T-helper 1 cell treated with Interleukin-12 subunit alpha and Interleukin-12 subunit beta and Interleukin-4 antibody, amounts not matched to agents 30 μg/mL and 1 μg/mL, for 36 hours (primary cell): ENCODE data around the gene KLHL26.
"Not testable (repeated sequence)": the region's sequence is repeated elsewhere in the genome, so short reads cannot be mapped to it uniquely, and the experiment has no call there.

Source experiments
- H3K27ac Mint-ChIP-seq: one replicate; pipeline ENCODE4 v1.8.0; 2021; ENCODE audit warnings: mild to moderate bottlenecking, mixed read lengths
- H3K27me3 Mint-ChIP-seq: one replicate; pipeline ENCODE4 v1.8.0; 2021; ENCODE audit warnings: low read depth, mixed read lengths
- H3K36me3 Mint-ChIP-seq: one replicate; pipeline ENCODE4 v1.8.0; 2021; ENCODE audit warnings: low read depth, mixed read lengths
- H3K4me1 Mint-ChIP-seq: one replicate; pipeline ENCODE4 v1.8.0; 2021; ENCODE audit warnings: low read depth, mixed read lengths
- H3K4me3 Mint-ChIP-seq: one replicate; pipeline ENCODE4 v1.8.0; 2021; ENCODE audit warnings: mild to moderate bottlenecking, moderate library complexity, mixed read lengths
- H3K9me3 Mint-ChIP-seq: one replicate; pipeline ENCODE4 v1.8.0; 2021; ENCODE audit warnings: mixed read lengths

The KLHL26 gene

DNA sequence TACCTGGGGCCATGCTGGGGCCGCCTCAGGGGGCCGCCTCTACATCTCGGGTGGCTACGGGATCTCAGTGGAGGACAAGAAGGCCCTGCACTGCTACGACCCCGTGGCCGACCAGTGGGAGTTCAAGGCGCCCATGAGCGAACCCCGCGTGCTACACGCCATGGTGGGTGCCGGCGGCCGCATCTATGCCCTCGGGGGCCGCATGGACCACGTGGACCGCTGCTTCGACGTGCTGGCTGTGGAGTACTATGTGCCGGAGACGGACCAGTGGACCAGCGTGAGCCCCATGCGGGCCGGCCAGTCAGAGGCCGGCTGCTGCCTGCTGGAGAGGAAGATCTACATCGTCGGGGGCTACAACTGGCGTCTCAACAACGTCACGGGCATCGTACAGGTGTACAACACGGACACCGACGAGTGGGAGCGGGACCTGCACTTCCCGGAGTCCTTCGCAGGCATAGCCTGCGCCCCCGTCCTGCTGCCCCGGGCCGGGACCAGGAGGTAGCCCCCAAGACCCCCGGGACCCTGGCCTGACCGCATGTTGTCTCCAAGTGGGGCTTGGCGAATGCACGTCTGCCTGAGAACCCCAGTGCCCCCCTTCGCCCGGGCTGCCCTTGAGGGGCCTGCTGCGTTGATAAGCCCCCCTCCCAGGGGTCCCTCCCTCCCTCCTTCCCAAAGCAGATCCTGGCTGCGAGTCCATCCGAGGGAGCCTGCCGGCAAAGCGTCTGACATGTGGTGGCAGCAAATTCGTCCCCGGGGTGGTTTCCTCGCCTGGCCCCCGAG is 32.1 kb downstream of the KLHL26 start:
- Mint-ChIP-seq H3K36me3 (peaks cover 3% of the 10 kb centered on the region), H3K27me3 (no peaks in the 10 kb centered on the region), H3K9me3 (no peaks in the 10 kb centered on the region), H3K27ac (no peak overlapping the region), H3K4me1 (no peaks in the 10 kb centered on the region), H3K4me3 (no peak overlapping the region)

- no peak overlapping the region for H3K27ac Mint-ChIP-seq
- peaks cover 3% of the 10 kb centered on the region for H3K36me3 Mint-ChIP-seq
- H3K4me3 Mint-ChIP-seq, result no peak overlapping the region
- H3K4me1 Mint-ChIP-seq, result no peaks in the 10 kb centered on the region
- H3K27me3 Mint-ChIP-seq, result no peaks in the 10 kb centered on the region
- H3K9me3 Mint-ChIP-seq, result no peaks in the 10 kb centered on the region
Measured at GRCh38 chr19:18669524-18669817, 32.6 kb downstream of the KLHL26 start.

GRCh38 chr19:18669883-18670282 is 33.1 kb downstream of the KLHL26 start:
- H3K4me3 Mint-ChIP-seq, result no peak overlapping the region
- H3K27me3 Mint-ChIP-seq, result no peaks in the 10 kb centered on the region
- no peak overlapping the region for H3K27ac Mint-ChIP-seq
- H3K9me3 Mint-ChIP-seq, result no peaks in the 10 kb centered on the region
- H3K36me3 Mint-ChIP-seq, result peaks cover 3% of the 10 kb centered on the region
- no peaks in the 10 kb centered on the region for H3K4me1 Mint-ChIP-seq

- H3K9me3 Mint-ChIP-seq, result no peaks in the 10 kb centered on the region
- H3K27ac Mint-ChIP-seq, result no peak overlapping the region
- H3K36me3 Mint-ChIP-seq, result peaks cover 3% of the 10 kb centered on the region
- H3K4me1 Mint-ChIP-seq, result no peaks in the 10 kb centered on the region
- H3K4me3 Mint-ChIP-seq, result no peak overlapping the region
- H3K27me3 Mint-ChIP-seq, result no peaks in the 10 kb centered on the region
Measured at GRCh38 chr19:18670312-18670711, 33.5 kb downstream of the KLHL26 start.

GRCh38 chr19:18671303-18672043 is 34.6 kb downstream of the KLHL26 start:
- Mint-ChIP-seq H3K4me1 (no peaks in the 10 kb centered on the region), H3K27me3 (no peaks in the 10 kb centered on the region), H3K36me3 (peaks cover 3% of the 10 kb centered on the region), H3K9me3 (no peaks in the 10 kb centered on the region), H3K27ac (no peak overlapping the region), H3K4me3 (no peak overlapping the region)

- Mint-ChIP-seq H3K36me3 (peaks cover 3% of the 10 kb centered on the region), H3K9me3 (no peaks in the 10 kb centered on the region), H3K27me3 (no peaks in the 10 kb centered on the region), H3K4me3 (no peak overlapping the region), H3K27ac (no peak overlapping the region), H3K4me1 (no peaks in the 10 kb centered on the region)
Measured at GRCh38 chr19:18672044-18672451, 35.2 kb downstream of the KLHL26 start.

- Mint-ChIP-seq H3K27ac (no peak overlapping the region), H3K4me1 (no peaks in the 10 kb centered on the region), H3K4me3 (no peak overlapping the region), H3K9me3 (no peaks in the 10 kb centered on the region), H3K36me3 (peaks cover 3% of the 10 kb centered on the region), H3K27me3 (no peaks in the 10 kb centered on the region)
Measured at GRCh38 chr19:18672606-18673337, 35.9 kb downstream of the KLHL26 start.

DNA sequence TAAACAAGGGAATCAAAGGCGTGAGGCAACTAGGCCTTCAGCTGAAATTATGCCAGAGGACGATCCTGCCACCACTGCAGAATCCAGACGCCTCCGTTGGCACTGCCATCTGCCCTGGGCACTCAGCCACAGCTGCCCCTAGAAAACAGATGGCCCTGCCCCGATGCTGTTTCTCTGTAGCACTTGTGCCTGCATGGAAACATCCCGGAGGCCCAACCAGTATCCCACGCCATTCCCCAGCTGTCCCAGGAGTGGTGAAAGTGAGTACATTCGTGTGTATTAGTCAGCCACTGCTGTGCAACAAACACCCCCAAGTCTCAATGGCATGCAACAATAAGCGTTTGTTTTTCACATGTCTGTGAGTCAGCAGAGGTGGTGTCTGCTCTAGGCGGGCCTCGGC is 37.8 kb downstream of the KLHL26 start:
- no peaks in the 10 kb centered on the region for H3K4me1 Mint-ChIP-seq
- no peak overlapping the region for H3K4me3 Mint-ChIP-seq
- H3K27me3 Mint-ChIP-seq, result no peaks in the 10 kb centered on the region
- H3K9me3 Mint-ChIP-seq, result no peaks in the 10 kb centered on the region
- peaks cover 3% of the 10 kb centered on the region for H3K36me3 Mint-ChIP-seq
- H3K27ac Mint-ChIP-seq, result no peak overlapping the region

DNA sequence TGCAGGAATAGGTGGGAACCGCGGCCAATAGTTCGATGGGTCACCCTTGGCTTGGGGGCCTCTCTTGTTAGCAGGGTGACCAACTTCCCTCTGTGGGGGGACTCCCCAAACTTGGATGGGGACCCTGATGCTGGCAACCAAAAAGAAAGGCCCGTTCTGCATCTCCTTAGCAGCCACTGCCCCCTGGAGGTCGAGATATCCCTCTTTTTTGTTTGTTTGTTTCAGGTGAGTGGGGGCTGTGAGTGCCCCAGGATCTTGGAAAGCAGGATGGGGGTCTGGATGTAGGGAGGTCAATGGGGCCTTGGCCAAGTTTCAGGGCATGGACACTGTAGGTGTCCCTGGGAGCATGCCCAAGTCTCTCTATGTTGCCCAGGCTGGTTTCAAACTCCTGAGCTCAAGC is 39.0 kb downstream of the KLHL26 start:
- H3K27ac Mint-ChIP-seq, result no peak overlapping the region
- no peaks in the 10 kb centered on the region for H3K36me3 Mint-ChIP-seq
- H3K4me3 Mint-ChIP-seq, result no peak overlapping the region
- H3K9me3 Mint-ChIP-seq, result no peaks in the 10 kb centered on the region
- H3K4me1 Mint-ChIP-seq, result no peaks in the 10 kb centered on the region
- H3K27me3 Mint-ChIP-seq, result no peaks in the 10 kb centered on the region

DNA sequence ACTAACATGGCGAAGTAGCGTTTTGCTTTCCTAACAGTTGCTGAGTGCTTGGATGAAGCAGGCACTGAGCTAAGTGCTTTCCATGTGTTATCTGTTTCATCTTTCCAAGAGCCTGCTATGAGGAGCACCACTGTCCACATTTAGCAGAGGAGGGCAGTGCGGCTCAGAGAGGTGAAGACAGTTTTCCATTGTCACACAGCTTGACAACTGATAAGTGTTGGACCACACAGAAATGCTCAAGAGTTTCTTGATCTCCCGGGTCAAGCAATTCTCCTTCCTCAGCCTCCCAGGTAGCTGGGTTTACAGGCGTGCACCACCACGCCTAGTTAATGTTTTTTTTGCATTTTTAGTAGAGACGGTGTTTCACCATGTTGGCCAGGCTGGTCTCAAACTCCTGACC is 39.9 kb downstream of the KLHL26 start:
- no peaks in the 10 kb centered on the region for H3K4me1 Mint-ChIP-seq
- no peak overlapping the region for H3K4me3 Mint-ChIP-seq
- H3K36me3 Mint-ChIP-seq, result no peaks in the 10 kb centered on the region
- no peak overlapping the region for H3K27ac Mint-ChIP-seq
- no peaks in the 10 kb centered on the region for H3K9me3 Mint-ChIP-seq
- H3K27me3 Mint-ChIP-seq, result no peaks in the 10 kb centered on the region

DNA sequence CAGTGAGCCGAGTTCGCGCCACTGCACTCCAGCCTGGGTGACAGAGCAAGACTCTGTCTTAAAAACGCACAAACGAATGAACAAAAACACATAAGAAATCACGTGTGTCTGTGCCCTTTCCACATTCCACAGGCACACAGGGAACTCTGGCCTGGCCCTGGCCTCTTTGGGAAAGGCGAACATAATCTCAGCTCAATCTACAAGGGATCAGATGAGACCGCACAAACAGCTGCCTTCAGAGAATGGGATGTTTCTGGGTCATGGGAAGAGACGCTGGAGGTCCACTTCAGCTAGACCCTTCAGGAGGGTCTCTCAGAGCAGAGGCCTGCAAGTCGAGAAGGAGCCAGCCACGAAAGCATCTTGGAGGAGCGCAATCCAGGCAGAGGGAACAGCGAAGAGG is 40.3 kb downstream of the KLHL26 start:
- Mint-ChIP-seq H3K4me3 (no peak overlapping the region), H3K27ac (no peak overlapping the region)

GRCh38 chr19:18680148-18680547 is 43.3 kb downstream of the KLHL26 start:
- not testable (repeated sequence) for H3K4me3 Mint-ChIP-seq, H3K4me1 Mint-ChIP-seq, H3K36me3 Mint-ChIP-seq, H3K27ac Mint-ChIP-seq, H3K9me3 Mint-ChIP-seq, H3K27me3 Mint-ChIP-seq

More for the DNA sequence above, 40.3 kb downstream of the KLHL26 start:
- Mint-ChIP-seq H3K9me3 (no peaks in the 10 kb centered on the region), H3K27me3 (no peaks in the 10 kb centered on the region), H3K36me3 (no peaks in the 10 kb centered on the region), H3K4me1 (no peaks in the 10 kb centered on the region)

- Mint-ChIP-seq H3K4me3 (peak overlapping the region; percentile 72), H3K27me3 (no peaks in the 10 kb centered on the region), H3K9me3 (no peaks in the 10 kb centered on the region), H3K36me3 (no peaks in the 10 kb centered on the region), H3K27ac (peak overlapping the region; percentile 45), H3K4me1 (peaks cover 8% of the 10 kb centered on the region)
Measured at GRCh38 chr19:18682807-18683108, 45.9 kb downstream of the KLHL26 start.

- H3K4me3 Mint-ChIP-seq, result peak within 1 kb of the TSS; percentile 87
- no peaks in the 10 kb centered on the region for H3K9me3 Mint-ChIP-seq
- no peaks in the 10 kb centered on the region for H3K27me3 Mint-ChIP-seq
- H3K36me3 Mint-ChIP-seq, result no peaks in the 10 kb centered on the region
- H3K4me1 Mint-ChIP-seq, result peaks cover 8% of the 10 kb centered on the region
- peak within 1 kb of the TSS; percentile 89 for H3K27ac Mint-ChIP-seq
Measured at GRCh38 chr19:18683109-18683957, 46.5 kb downstream of the KLHL26 start, which contains the start of gene CRTC1. Gene CRTC1 (plus strand): TSS chr19:18683680. CDS start chr19:18683703, 23 bp downstream.
